ENCODE results near the gene GRB2. TPM values are rescaled to one million over a fixed set of nuclear protein-coding genes. Genes with fewer than 3 reads are reported as not detected.
"Not testable (repeated sequence)": the region's sequence is repeated elsewhere in the genome, so short reads cannot be mapped to it uniquely, and the experiment has no call there.

GRB2 gene
- 10 to 100 TPM; 55.1 to 96.5 (median 75.4) TPM for total RNA-seq

GRCh38 chr17:75405365-75406221 is at the start of gene GRB2:
TSS of gene GRB2 (minus strand) at chr17:75405678. CDS start at chr17:75393628, 12,050 bp downstream.
- intact Hi-C loops (cut with DNase I; ENCODE audit: low total_unique reads): no loop called here
- no peak for TF ChIP-seq POLR2A (IDR thresholded peaks at IDR 0.05)
- no peak for TF ChIP-seq CTCF (IDR thresholded peaks at IDR 0.05)
- peak within 1 kb of the TSS; percentile 98 for H3K4me3 ChIP-seq (ENCODE audit: low read depth, poor library complexity, severe bottlenecking)
- peak; percentile 97 to 100 for DNase-seq (ENCODE audit: low spot score in 2 of 2)
- WGBS, 2 donors: 0% methylated on average over 14 to 40 of the region's 74 CpGs

GRCh38 chr17:75454672-75455071 is 49.2 kb upstream of the GRB2 start:
- intact Hi-C loops (cut with DNase I; ENCODE audit: low total_unique reads); DNase-seq (ENCODE audit: low spot score in 2 of 2); H3K4me3 ChIP-seq (ENCODE audit: low read depth, poor library complexity, severe bottlenecking): not testable (repeated sequence)
- WGBS, 2 donors: 97 to 98% methylated on average over 3 of the region's 3 CpGs

GRCh38 chr17:75454193-75454592 is 48.7 kb upstream of the GRB2 start:
- no peak overlapping the region for H3K4me3 ChIP-seq (ENCODE audit: low read depth, poor library complexity, severe bottlenecking)
- no peak for DNase-seq (ENCODE audit: low spot score in 2 of 2)
- intact Hi-C loops (cut with DNase I; ENCODE audit: low total_unique reads): no loop called here
- TF ChIP-seq POLR2A (IDR thresholded peaks at IDR 0.05): no peak

GRCh38 chr17:75450270-75450669 is 44.8 kb upstream of the GRB2 start:
- intact Hi-C loops (cut with DNase I; ENCODE audit: low total_unique reads): no loop called here
- TF ChIP-seq CTCF (IDR thresholded peaks at IDR 0.05) (no peak), POLR2A (IDR thresholded peaks at IDR 0.05) (no peak)

GRCh38 chr17:75447951-75448856 is 42.7 kb upstream of the GRB2 start:
- 87% methylated on average over 17 of the region's 17 CpGs for WGBS, 2 donors
- TF ChIP-seq POLR2A (IDR thresholded peaks at IDR 0.05): no peak
- TF ChIP-seq CTCF (IDR thresholded peaks at IDR 0.05): no peak
- no peak overlapping the region for H3K4me3 ChIP-seq (ENCODE audit: low read depth, poor library complexity, severe bottlenecking)
- no peak for DNase-seq (ENCODE audit: low spot score in 2 of 2)
- intact Hi-C loops (cut with DNase I; ENCODE audit: low total_unique reads): no loop called here

More at GRCh38 chr17:75450270-75450669, 44.8 kb upstream of the GRB2 start:
- no peak overlapping the region for H3K4me3 ChIP-seq (ENCODE audit: low read depth, poor library complexity, severe bottlenecking)
- DNase-seq (ENCODE audit: low spot score in 2 of 2): no peak
- WGBS, 2 donors: 81 to 91% methylated on average over 4 of the region's 4 CpGs

- DNase-seq (ENCODE audit: low spot score in 2 of 2); intact Hi-C loops (cut with DNase I; ENCODE audit: low total_unique reads); H3K4me3 ChIP-seq (ENCODE audit: low read depth, poor library complexity, severe bottlenecking): not testable (repeated sequence)
- 91 to 94% methylated on average over 6 of the region's 6 CpGs for WGBS, 2 donors
Measured at GRCh38 chr17:75445896-75446295, 40.4 kb upstream of the GRB2 start.

GRCh38 chr17:75445296-75445695 is 39.8 kb upstream of the GRB2 start:
- TF ChIP-seq CTCF (IDR thresholded peaks at IDR 0.05) (no peak), POLR2A (IDR thresholded peaks at IDR 0.05) (no peak)
- no peak for DNase-seq (ENCODE audit: low spot score in 2 of 2)
- 78 to 85% methylated on average over 3 of the region's 3 CpGs for WGBS, 2 donors
- intact Hi-C loops (cut with DNase I; ENCODE audit: low total_unique reads): no loop called here
- no peak overlapping the region for H3K4me3 ChIP-seq (ENCODE audit: low read depth, poor library complexity, severe bottlenecking)

All from lower leg skin (tissue), 4 donors.